GM13977 (cell line): ENCODE measurements around the gene PLAAT4.

ENCODE experiments used
- DNase-seq: peaks from one replicate; pipeline ENCODE4 v3.0.0; 2012; ENCODE audit warnings: low spot score
- in situ Hi-C: fragments of 300-500 bp; cut with MboI; formaldehyde crosslinking; loops from one replicate; pipeline ENCODE4 v1.12.0; 2022; ENCODE audit warnings: low sequenced_read_pairs, low pct_unique_long_range_greater_than_20kb, mixed read lengths, inconsistent platforms; ENCODE audit not compliant: unreplicated experiment
- TF ChIP-seq, protein P1 (sequence below): IDR thresholded peaks from 2 replicates; pipeline ENCODE4 v1.5.1; 2012; ENCODE audit warnings: mild to moderate bottlenecking, control low read depth; ENCODE audit not compliant: insufficient read depth; ENCODE audit errors: extremely low read depth, missing control alignments

PLAAT4 gene

DNA sequence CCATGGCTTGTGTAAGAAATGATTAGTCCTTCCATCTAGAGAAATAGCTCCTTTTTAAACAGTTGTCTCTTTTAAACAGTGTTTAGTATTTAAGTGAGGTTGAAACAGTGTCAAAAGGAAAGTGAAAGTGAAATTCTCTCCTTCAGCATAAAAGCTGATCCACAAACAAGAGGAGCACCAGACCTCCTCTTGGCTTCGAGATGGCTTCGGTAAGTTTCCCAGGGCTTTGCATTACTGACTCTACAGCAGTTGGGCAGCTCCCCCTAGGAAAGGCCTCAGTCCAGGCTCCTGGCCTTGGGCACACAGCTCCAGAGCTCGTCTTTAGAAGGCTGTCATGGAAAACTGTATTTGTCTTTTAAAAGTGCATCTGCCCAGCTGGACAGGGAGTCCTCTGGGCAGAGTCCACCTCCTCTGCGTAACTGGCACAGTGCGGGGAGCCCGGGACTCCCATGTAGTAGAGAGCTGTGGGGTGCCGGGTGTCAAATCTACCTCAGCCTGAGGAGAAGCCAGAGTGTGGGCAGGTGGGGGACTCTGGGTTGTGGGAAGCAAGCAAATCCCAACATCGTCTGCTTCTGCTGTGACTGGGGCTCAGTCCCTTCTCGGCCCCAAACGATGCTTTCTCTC, at the start of gene PLAAT4:
Gene PLAAT4 (plus strand): TSS at position 140 of the 624 bp plus-strand sequence. CDS start 61 bp downstream, at position 201.
- TF ChIP-seq, protein P1, sequence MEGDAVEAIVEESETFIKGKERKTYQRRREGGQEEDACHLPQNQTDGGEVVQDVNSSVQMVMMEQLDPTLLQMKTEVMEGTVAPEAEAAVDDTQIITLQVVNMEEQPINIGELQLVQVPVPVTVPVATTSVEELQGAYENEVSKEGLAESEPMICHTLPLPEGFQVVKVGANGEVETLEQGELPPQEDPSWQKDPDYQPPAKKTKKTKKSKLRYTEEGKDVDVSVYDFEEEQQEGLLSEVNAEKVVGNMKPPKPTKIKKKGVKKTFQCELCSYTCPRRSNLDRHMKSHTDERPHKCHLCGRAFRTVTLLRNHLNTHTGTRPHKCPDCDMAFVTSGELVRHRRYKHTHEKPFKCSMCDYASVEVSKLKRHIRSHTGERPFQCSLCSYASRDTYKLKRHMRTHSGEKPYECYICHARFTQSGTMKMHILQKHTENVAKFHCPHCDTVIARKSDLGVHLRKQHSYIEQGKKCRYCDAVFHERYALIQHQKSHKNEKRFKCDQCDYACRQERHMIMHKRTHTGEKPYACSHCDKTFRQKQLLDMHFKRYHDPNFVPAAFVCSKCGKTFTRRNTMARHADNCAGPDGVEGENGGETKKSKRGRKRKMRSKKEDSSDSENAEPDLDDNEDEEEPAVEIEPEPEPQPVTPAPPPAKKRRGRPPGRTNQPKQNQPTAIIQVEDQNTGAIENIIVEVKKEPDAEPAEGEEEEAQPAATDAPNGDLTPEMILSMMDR = no peak
- DNase-seq = peak; percentile 63
- in situ Hi-C loops = no loop called here

DNA sequence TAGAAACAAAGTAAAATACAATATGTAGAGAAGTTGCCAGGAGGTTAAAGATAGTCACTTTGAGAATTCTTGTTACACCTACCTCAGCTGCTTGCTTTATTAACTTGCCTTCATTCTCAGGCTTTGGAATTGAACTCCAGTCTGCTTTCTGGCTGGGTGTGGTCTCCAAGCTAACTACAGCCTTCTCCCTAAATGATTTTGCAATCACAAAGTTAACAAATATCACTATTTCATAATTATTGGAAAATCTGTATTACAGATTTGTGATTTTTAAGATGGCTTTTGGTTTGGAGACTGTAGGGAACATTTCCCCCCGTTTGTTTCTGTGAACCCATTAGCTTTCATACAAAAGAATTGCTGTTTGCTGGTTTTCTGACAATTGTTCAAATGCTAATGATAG, 47.8 kb upstream of the PLAAT4 start:
- TF ChIP-seq, protein P1 = no peak
- in situ Hi-C loops = no loop called here
- DNase-seq = no peak

GRCh38 chr11:63489879-63490278, 46.7 kb upstream of the PLAAT4 start:
- DNase-seq = no peak
- in situ Hi-C loops = no loop called here
- TF ChIP-seq, protein P1 = no peak

GRCh38 chr11:63490551-63491239, 45.9 kb upstream of the PLAAT4 start, which contains the start of gene PLAAT5:
Gene PLAAT5 (minus strand): TSS chr11:63491167. CDS start chr11:63491034, 133 bp downstream.
- TF ChIP-seq, protein P1 = no peak
- no peak for DNase-seq
- in situ Hi-C loops = no loop called here

GRCh38 chr11:63491240-63491587, 45.4 kb upstream of the PLAAT4 start:
- in situ Hi-C loops = no loop called here
- TF ChIP-seq, protein P1 = no peak
- DNase-seq = no peak

DNA sequence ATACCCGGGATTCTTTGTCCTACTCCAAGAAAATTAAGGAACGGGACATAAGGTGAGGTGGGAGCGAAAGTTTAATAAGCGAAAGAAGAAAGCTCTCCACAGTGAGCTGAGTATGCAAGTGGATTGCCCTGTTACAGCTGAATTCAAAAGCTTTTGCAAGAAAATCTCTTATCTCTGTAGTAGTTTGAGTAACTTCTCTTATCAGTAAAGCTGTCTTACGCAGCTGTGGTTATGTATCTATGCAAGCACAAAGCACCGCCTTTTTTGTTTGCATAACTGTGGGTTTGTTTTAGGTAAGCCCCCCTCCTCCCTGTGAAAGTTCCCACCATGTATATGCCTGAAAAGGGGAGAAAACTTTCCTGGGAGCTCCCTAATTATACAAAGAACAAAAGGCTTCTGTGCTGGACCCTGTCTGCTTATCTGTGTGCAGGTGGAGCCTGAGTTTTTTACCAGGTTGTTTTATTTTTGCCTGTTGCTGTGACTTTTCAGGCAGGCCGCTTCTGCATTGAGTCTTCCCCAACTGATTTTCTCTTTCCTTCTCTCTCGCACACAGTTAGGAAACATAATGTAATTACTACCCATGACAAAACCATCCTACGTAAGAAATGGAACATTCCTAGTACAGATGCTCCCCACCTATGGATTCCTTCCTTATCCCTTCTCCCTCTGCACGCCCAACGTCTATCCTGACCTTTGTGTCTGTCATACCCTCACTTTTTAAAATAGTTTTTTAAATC, 44.8 kb upstream of the PLAAT4 start:
- no peak for DNase-seq
- TF ChIP-seq, protein P1 = no peak
- in situ Hi-C loops = no loop called here
